Skeletal muscle satellite cell (primary cell): Measurements from ENCODE around the gene AQP1.

Source experiments
- H3K27me3 ChIP-seq: 2 replicates; pipeline ENCODE4 v1.7.0; 2013; ENCODE audit warnings: low read length; ENCODE audit not compliant: control insufficient read depth, insufficient read depth
- H3K36me3 ChIP-seq: 2 replicates; pipeline ENCODE4 v1.7.0; 2013; ENCODE audit warnings: mild to moderate bottlenecking, control low read depth, low read length; ENCODE audit not compliant: insufficient read depth
- H3K4me1 ChIP-seq: 2 replicates; pipeline ENCODE4 v1.7.0; 2013; ENCODE audit warnings: low read length; ENCODE audit not compliant: control insufficient read depth, insufficient read depth
- H3K4me2 ChIP-seq: 2 replicates; pipeline ENCODE4 v1.7.0; 2013; ENCODE audit warnings: mild to moderate bottlenecking, low read length
- H3K4me3 ChIP-seq: 2 replicates; pipeline ENCODE4 v1.7.0; 2013; ENCODE audit warnings: low read length
- H3K9ac ChIP-seq: 2 replicates; pipeline ENCODE4 v1.7.0; 2013; ENCODE audit warnings: mild to moderate bottlenecking, low read depth, low read length, moderate library complexity
- H3K9me3 ChIP-seq: replicated peaks from 2 replicates; pipeline ENCODE4 v1.7.0; 2013; ENCODE audit warnings: mild to moderate bottlenecking, control low read depth, low read length

The AQP1 gene

DNA sequence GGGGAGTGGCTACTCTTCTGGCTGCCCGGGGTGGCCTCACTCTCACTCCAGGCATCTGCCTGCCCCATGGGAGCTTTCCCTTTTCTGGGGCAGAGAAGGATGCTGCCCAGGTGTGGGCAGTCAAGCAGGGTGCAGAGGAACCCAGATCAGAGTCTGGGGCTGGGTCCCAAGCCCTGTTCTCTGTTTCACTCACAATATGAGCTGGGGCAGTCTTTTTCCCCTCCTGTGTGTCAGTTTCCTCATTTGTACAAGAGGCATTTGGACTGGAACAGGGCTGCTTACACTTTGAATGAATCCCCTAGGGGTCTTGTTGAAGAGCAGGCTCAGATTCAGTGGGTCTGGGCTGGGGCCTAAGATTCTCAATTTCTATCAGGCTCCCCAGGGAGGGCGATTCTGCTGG lies 38.4 kb upstream of the AQP1 start:
- no peaks in the 10 kb centered on the region for H3K36me3 ChIP-seq

DNA sequence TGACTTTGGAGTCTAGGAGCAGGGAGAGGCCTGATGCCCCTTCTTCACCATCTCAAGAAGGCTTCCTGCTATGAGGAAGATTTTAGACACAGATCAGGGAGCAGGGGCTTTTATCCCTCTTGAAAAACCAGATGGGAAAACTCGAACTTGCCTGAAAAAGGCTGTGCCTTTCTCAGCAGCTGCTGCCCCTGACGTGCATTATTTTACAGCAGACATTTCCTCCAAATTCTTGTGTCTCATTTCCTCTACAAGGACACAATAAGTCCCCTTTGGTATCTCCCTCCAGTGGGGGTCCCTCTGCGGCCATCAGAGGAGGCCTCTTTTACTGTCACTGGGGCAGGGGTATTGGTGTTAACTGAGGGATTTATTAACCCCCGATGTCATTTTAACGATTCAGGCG lies 38.0 kb upstream of the AQP1 start:
- Histone ChIP-seq H3K9ac (no peak overlapping the region), H3K36me3 (no peaks in the 10 kb centered on the region), H3K4me1 (no peaks in the 10 kb centered on the region), H3K4me3 (no peak overlapping the region), H3K9me3 (no peaks in the 10 kb centered on the region), H3K27me3 (peaks cover 2% of the 10 kb centered on the region), H3K4me2 (no peak overlapping the region)

More for the DNA sequence above, 38.4 kb upstream of the AQP1 start:
- Histone ChIP-seq H3K4me1 (no peaks in the 10 kb centered on the region), H3K9ac (no peak overlapping the region), H3K4me3 (no peak overlapping the region), H3K4me2 (no peak overlapping the region), H3K9me3 (no peaks in the 10 kb centered on the region), H3K27me3 (no peaks in the 10 kb centered on the region)

DNA sequence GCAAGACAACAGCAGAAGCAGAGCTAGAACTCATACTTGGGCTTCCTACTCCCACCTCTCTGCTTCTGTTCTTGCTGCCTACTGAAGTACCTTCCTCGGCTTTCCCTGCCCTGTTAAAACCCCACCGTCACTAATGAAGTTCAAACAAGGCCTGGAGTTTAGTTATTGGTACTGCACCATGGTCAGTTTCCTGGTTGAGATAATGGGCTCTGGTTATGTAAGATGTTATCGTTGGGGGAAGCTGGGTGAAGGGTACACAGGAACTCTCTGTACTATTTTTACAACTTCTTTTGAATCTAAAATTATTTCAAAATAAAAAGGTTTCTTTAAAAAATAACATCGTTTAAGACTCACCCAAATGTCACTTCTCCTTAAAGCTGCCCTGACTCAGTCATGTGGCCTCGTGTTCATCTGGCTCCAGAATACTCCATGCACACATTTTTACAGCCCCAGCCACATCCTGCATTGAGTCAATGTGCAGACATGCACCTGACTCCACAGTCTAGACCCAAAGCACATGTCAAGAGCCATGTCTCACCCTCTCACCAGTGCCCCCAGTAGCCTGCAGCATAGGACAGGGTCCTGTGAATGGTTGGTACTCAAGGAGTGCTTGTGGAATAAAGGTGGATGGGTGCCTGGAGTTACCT lies 36.9 kb upstream of the AQP1 start:
- no peak overlapping the region for H3K4me3 ChIP-seq
- H3K36me3 ChIP-seq, result no peaks in the 10 kb centered on the region
- H3K4me1 ChIP-seq, result no peaks in the 10 kb centered on the region
- H3K9ac ChIP-seq, result no peak overlapping the region
- no peak overlapping the region for H3K4me2 ChIP-seq
- H3K9me3 ChIP-seq, result no peaks in the 10 kb centered on the region
- H3K27me3 ChIP-seq, result peaks cover 8% of the 10 kb centered on the region

DNA sequence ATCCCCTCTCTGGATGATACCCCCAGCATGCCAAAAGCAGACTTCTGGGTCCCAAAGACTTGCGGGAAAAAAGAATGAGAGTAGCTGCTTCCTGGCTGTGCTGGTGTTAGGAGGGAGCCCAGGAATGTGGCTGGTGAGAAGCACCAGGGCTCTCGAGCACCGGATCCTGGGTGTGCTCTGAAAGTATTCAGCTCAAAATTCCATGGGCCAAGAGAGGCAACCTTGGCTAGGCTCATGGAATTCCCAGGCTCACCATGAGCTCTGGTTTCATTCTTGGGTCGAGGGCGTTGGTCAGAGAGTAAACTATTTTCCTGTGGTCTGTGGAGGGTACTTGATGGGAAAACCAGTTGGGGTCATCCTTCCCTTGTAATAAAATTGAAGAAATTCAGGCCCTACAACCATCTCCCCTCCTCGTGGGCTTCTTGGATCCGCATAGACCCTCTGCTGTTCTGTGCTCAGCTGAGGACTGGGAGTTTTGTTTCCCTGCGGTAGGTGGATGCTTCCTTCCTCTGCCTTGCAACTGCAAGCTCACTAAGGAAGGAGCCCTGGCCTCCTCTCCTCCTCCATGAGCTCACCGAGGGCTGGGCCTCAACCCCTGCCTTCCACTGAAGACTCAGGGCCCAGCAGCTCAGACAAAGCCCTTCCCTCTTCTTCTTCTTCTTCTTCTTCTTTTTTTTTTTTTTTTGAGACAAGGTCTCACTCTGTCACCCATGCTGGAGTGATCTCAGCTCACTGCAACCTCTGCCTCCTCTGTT lies 34.5 kb upstream of the AQP1 start:
- Histone ChIP-seq H3K4me1 (no peaks in the 10 kb centered on the region), H3K9ac (no peak overlapping the region), H3K4me3 (no peak overlapping the region), H3K9me3 (no peaks in the 10 kb centered on the region), H3K36me3 (no peaks in the 10 kb centered on the region), H3K4me2 (no peak overlapping the region), H3K27me3 (peaks cover 10% of the 10 kb centered on the region)

DNA sequence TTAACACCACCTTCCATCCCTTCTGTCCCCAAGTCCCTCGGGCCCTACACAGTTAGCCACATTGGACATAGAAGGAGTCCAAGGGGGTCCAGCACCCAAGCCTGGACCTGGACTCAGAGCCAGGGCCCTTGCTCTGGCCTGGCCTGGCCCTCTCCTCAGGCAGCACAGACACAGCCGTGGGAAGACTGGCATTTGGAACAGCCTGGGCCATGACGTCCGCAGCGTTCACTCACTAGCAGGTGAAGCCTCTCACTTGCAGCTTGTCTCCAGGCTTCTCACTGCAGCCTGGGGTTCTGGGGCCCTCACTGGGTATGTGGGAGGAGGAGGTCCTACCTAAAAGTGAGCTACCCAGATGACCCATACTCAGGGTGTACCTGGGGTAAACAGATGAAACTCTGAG lies 33.7 kb upstream of the AQP1 start:
- Histone ChIP-seq H3K9ac (no peak overlapping the region), H3K4me3 (no peak overlapping the region), H3K4me1 (no peaks in the 10 kb centered on the region), H3K9me3 (no peaks in the 10 kb centered on the region), H3K36me3 (no peaks in the 10 kb centered on the region), H3K4me2 (no peak overlapping the region), H3K27me3 (peaks cover 10% of the 10 kb centered on the region)

DNA sequence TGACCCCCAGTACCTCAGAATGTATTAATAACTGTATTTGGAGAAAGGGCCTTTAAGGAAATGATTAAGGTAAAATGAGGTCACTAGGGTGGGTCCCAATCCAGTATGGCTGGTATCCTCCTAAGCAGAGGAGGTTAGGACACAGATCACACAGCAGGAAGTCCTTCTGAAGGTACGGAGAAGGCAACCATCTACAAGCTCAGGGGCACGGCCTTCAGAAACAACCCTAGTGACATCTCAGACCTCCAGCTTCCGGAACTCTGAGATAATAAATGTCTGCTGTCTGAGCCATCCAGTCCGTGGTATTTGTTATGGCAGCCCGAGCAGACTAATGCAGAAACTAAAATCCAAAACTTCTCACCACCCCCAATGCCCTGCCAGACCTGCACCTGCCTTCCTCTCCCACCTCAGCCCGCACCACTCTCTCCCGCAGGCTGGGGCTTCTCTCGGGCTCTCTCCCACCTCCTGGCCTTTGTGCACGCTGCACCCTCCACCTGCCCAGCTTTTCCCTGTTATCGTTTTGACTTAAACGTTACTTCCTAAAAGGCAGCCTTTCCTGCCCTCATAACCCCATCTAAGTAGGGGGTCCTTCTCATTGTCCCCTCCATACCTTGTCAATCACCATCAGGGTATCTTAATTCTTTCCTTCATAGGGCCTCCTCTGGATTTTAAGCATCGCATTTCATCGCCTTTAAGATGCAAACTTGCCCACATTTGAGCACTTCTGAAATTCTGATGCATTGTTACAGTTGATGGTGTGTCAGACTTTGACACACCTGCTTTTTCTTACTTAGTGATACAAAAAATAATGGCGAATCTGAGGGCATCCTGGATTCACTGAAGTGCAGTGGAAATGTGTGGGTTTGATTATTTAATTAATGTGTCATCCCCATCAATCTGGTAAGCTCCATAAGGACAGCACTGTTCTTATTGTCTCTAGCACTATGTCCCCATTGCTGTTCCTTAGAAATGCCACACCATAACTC lies 32.2 kb upstream of the AQP1 start:
- no peak overlapping the region for H3K4me3 ChIP-seq
- H3K9ac ChIP-seq, result no peak overlapping the region
- no peaks in the 10 kb centered on the region for H3K4me1 ChIP-seq
- no peak overlapping the region for H3K4me2 ChIP-seq
- no peaks in the 10 kb centered on the region for H3K9me3 ChIP-seq
- peaks cover 10% of the 10 kb centered on the region for H3K27me3 ChIP-seq
- H3K36me3 ChIP-seq, result no peaks in the 10 kb centered on the region

DNA sequence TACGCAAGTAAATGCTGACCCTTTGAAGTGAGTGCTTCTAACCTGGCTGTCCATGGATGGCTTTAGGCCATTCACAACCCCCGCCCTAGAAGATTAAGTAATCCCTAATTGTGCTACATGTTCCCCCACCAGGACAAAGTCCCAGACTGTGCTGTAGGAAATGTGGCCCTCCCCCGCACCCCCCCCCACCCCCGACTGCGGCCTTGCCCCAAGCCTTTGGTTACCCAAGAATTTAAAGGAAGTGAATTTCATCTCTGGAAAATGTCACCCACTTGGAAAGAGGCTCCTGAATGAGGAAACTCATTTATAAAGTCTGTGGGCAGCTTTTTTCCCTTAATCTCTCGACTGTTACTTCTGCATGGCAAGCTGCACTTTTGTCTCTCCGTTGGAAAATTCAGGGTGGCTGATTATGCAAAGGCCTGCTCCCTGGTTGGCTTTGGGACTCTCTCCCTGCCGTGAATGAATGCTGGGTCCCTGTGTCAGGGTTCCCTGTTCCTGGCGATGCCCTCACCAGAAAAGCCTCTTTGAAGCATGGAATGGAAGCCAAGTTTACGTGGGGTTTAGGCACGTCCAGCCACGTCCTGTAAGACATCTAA lies 31.4 kb upstream of the AQP1 start:
- no peaks in the 10 kb centered on the region for H3K4me1 ChIP-seq
- H3K9me3 ChIP-seq, result no peaks in the 10 kb centered on the region
- no peak overlapping the region for H3K4me3 ChIP-seq
- H3K36me3 ChIP-seq, result no peaks in the 10 kb centered on the region
- H3K27me3 ChIP-seq, result peaks cover 10% of the 10 kb centered on the region
- no peak overlapping the region for H3K9ac ChIP-seq
- H3K4me2 ChIP-seq, result no peak overlapping the region

DNA sequence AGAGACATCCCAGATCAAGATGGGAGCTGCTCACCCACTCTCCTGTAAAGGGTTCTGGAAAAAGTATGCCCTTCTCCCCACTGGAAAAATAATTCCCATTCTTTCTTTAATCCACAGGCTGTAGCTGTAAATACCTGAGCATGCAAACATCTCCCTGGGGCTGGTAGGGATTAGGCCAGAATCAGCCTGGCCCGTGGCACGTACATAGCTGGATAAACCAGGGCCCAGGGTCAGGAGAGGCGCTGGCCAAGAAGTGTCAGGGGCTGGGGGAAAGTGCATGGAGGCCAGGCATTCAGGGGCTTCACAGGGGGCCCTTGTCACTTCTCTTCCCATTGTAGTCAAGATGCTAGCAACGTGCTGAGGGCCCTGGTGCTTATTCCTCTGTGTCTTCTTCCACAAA lies 30.7 kb upstream of the AQP1 start:
- no peaks in the 10 kb centered on the region for H3K36me3 ChIP-seq
- H3K9me3 ChIP-seq, result no peaks in the 10 kb centered on the region
- no peak overlapping the region for H3K4me2 ChIP-seq
- H3K27me3 ChIP-seq, result peaks cover 10% of the 10 kb centered on the region
- no peak overlapping the region for H3K9ac ChIP-seq
- H3K4me1 ChIP-seq, result no peaks in the 10 kb centered on the region
- no peak overlapping the region for H3K4me3 ChIP-seq

DNA sequence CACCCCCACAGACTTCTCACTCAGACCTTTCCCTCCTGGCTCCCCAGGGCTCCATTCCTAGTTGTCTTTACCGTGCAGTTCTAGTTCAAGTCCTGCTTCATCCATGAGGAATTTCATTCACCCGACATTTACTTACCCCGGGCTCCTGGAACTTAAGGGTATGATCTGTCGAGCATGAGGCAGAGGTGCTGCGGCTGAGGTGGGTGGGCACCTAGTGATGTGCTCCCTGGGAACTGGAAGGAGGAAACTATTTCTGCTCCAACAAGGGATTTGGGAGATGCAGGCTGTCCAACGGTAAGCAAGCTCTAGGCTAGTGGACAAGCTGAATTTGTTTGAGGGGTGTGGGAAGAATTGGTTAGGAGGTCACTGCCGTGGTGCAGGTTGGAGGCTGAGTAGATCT lies 30.2 kb upstream of the AQP1 start:
- Histone ChIP-seq H3K4me1 (no peaks in the 10 kb centered on the region), H3K9ac (no peak overlapping the region), H3K36me3 (no peaks in the 10 kb centered on the region), H3K27me3 (peaks cover 13% of the 10 kb centered on the region), H3K4me2 (no peak overlapping the region), H3K9me3 (no peaks in the 10 kb centered on the region), H3K4me3 (no peak overlapping the region)

DNA sequence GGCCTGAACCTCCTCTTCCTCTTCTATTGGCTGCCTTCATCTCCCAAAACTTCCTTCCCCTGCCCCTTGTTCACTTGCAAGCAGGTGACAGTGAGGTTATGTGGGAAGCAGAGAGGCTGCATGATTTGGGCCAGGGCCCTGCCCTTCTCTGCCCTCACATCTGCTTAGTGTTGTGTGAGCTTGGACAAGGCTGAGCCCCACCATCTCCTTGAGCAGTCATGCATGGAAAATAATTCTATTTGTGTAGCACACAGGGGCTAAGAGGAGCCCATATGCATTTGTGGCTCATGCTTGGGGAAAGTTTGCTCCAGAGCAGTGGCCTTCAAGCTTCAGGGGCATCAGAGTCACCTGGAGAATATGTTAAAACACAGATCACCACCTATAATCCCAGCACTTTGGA lies 26.8 kb upstream of the AQP1 start:
- Histone ChIP-seq H3K4me3 (no peak overlapping the region), H3K9me3 (no peaks in the 10 kb centered on the region), H3K4me1 (peaks cover 8% of the 10 kb centered on the region), H3K4me2 (no peak overlapping the region), H3K9ac (no peak overlapping the region), H3K27me3 (peaks cover 26% of the 10 kb centered on the region), H3K36me3 (no peaks in the 10 kb centered on the region)

DNA sequence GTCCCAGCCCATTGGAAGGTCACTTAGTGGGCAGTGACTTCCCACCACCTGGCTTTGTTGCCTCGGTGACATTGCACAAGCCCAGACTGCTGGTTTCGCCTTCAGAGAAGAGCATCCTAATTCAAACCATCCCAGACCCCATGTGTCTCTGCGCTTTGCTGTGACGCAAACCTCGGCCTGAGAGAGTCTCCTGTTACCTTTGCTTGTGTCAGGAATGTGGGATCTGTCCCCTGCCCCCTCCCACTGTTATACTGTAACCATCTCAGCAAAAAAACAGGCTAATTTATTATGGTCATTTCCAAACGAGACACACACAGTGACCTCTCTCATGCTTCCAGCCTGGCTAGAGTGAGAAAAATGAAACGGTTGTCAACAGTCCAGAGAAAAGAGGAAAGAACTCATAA lies 25.0 kb upstream of the AQP1 start:
- H3K36me3 ChIP-seq, result no peaks in the 10 kb centered on the region
- no peak overlapping the region for H3K4me2 ChIP-seq
- H3K4me1 ChIP-seq, result peaks cover 8% of the 10 kb centered on the region
- no peak overlapping the region for H3K9ac ChIP-seq
- peaks cover 42% of the 10 kb centered on the region for H3K27me3 ChIP-seq
- H3K9me3 ChIP-seq, result no peaks in the 10 kb centered on the region
- H3K4me3 ChIP-seq, result no peak overlapping the region
